Brain microvascular endothelial cell (primary cell): ENCODE measurements around the gene AP1S2.
A peak's percentile ranks its signal among the peaks of the same experiment; 100 is the strongest.
"Not testable (repeated sequence)": the region's sequence is repeated elsewhere in the genome, so short reads cannot be mapped to it uniquely, and the experiment has no call there.

Source experiments
- DNase-seq: peaks from one replicate; pipeline ENCODE4 v3.0.0-alpha.2; 2020
- H3K27ac ChIP-seq: fragments of 250-450 bp; sonication (Bioruptor Pico); 2 replicates; pipeline ENCODE4 v1.5.1; 2020; ENCODE audit warnings: mild to moderate bottlenecking, moderate library complexity
- H3K27me3 ChIP-seq: fragments of 250-450 bp; sonication (Bioruptor Pico); replicated peaks from 2 replicates; pipeline ENCODE4 v1.5.1; 2020; ENCODE audit warnings: mild to moderate bottlenecking
- H3K36me3 ChIP-seq: fragments of 250-450 bp; sonication (Bioruptor Pico); replicated peaks from 2 replicates; pipeline ENCODE4 v1.5.1; 2020; ENCODE audit warnings: mild to moderate bottlenecking
- H3K4me3 ChIP-seq: 2 replicates; pipeline ENCODE4 v1.5.1; 2011; ENCODE audit warnings: low read depth, mild to moderate bottlenecking, control low read depth, low read length, moderate library complexity
- CTCF ChIP-seq: IDR thresholded peaks from 2 replicates; pipeline ENCODE4 v1.5.1; 2011; ENCODE audit warnings: low read depth, mild to moderate bottlenecking, moderate library complexity, low read length, control low read depth, inconsistent platforms; ENCODE audit errors: missing control alignments
- in situ Hi-C: cut with HindIII; loops from 2 replicates; pipeline ENCODE4 v1.10.0; 2017; ENCODE audit warnings: low sequenced_read_pairs, low pct_ligation_motif_present

Gene AP1S2

GRCh38 chrX:15841853-15842516 lies 12.6 kb downstream of the AP1S2 start:
- peaks cover 4% of the 10 kb centered on the region for H3K36me3 ChIP-seq
- H3K27ac ChIP-seq: no peak overlapping the region
- in situ Hi-C loops: no loop called here
- no peaks in the 10 kb centered on the region for H3K27me3 ChIP-seq
- H3K4me3 ChIP-seq: no peak overlapping the region
- no peak for TF ChIP-seq CTCF
- no peak for DNase-seq

- in situ Hi-C loops: no loop called here
- no peak overlapping the region for H3K27ac ChIP-seq
- no peak overlapping the region for H3K4me3 ChIP-seq
- peaks cover 2% of the 10 kb centered on the region for H3K36me3 ChIP-seq
- no peak for DNase-seq
- H3K27me3 ChIP-seq: no peaks in the 10 kb centered on the region
- TF ChIP-seq CTCF: peak; percentile 59
Observed at GRCh38 chrX:15838017-15838416, 16.6 kb downstream of the AP1S2 start.

- H3K36me3 ChIP-seq: no peaks in the 10 kb centered on the region
- in situ Hi-C loops: no loop called here
- no peak for TF ChIP-seq CTCF
- H3K4me3 ChIP-seq: no peak overlapping the region
- DNase-seq: no peak
- H3K27me3 ChIP-seq: no peaks in the 10 kb centered on the region
- no peak overlapping the region for H3K27ac ChIP-seq
Observed at GRCh38 chrX:15834827-15835595, 19.6 kb downstream of the AP1S2 start.

GRCh38 chrX:15834053-15834452 lies 20.6 kb downstream of the AP1S2 start:
- Histone ChIP-seq H3K27me3 (no peaks in the 10 kb centered on the region), H3K27ac (no peak overlapping the region), H3K36me3 (no peaks in the 10 kb centered on the region), H3K4me3 (no peak overlapping the region)
- in situ Hi-C loops: no loop called here
- DNase-seq: no peak
- no peak for TF ChIP-seq CTCF

GRCh38 chrX:15831347-15831746 lies 23.3 kb downstream of the AP1S2 start:
- H3K27ac ChIP-seq, DNase-seq, in situ Hi-C loops, H3K36me3 ChIP-seq, H3K4me3 ChIP-seq, H3K27me3 ChIP-seq: not testable (repeated sequence)

- no peaks in the 10 kb centered on the region for H3K27me3 ChIP-seq
- no peak overlapping the region for H3K27ac ChIP-seq
- in situ Hi-C loops: no loop called here
- no peak overlapping the region for H3K4me3 ChIP-seq
- DNase-seq: no peak
- H3K36me3 ChIP-seq: peaks cover 6% of the 10 kb centered on the region
- no peak for TF ChIP-seq CTCF
Observed at GRCh38 chrX:15829217-15829616, 25.4 kb downstream of the AP1S2 start.
